ENCODE data around the gene NUCB2. TPM values are rescaled to one million over a fixed set of nuclear protein-coding genes. Genes with fewer than 3 reads are reported as not detected.

NUCB2 gene
- 98.1 and 133 TPM in 2 replicates for total RNA-seq

DNA sequence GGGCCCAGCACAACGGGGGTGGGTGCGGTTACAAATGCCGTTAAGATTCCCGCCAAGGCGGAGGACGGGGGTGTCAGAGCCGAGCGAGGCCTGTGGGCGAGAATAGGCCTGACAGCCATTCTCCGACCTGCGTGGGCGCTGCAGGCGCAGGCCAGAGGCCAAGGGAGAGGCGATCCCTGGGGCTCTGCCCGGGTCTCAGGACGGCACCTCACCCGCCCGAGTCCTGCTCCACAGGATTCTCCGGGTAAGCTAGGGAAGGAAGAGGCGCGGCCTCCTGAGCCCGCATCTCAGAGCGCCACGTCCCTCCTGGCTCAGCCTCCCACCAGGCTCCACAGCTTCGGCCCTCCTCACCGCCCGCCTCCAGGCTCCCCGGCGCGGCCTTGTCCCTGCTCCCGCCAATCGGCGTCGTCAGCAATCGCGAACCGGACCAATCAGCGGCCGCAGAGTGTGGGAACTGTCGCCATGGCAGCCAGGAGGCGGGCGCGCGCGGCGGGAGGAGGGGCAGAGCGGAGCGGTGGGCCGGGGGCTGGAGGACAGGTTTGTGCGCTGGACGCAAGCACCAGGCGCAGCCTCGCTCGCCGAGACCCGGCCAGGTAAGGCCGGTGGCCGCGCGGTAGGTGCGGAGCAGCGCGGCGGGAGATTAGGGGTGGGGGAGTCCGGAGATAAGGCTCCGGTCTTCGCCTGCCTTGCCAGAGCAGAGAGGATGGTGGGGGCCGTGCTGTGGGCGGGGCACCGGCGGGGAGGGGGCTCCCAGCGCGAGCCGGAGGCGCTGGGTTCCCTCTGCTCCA, at the start of gene NUCB2:
TSS of gene NUCB2 (plus strand) at position 504 of the 788 bp plus-strand sequence. CDS start 18,585 bp downstream, outside the sequence.

GRCh38 chr11:17351510-17352176, 75.1 kb downstream of the NUCB2 start, which contains the start of gene NCR3LG1:
NCR3LG1 (plus strand) TSS chr11:17351800; CDS start chr11:17351970, 170 bp downstream.

Other genes starting within 250 kb of the NUCB2 start
- gene RPS13, start 199.1 kb upstream of the NUCB2 start, total RNA-seq, result 1,240 and 1,433 TPM in 2 replicates
- gene PIK3C2A, start 68.8 kb upstream of the NUCB2 start, total RNA-seq, result 236 and 286 TPM in 2 replicates
- 25.0 and 38.1 TPM in 2 replicates for gene NCR3LG1, start 75.1 kb downstream of the NUCB2 start, total RNA-seq
- gene KCNJ11, start 111.9 kb downstream of the NUCB2 start, total RNA-seq, result 0.07 and 0.13 TPM in 2 replicates
- gene ABCC8, start 200.1 kb downstream of the NUCB2 start, total RNA-seq, result not detected in 2 replicates

Data from thoracic aorta endothelial cell (primary cell).